Measurements from ENCODE around the gene EYA2. TPM values are rescaled to one million over a fixed set of nuclear protein-coding genes. Genes with fewer than 3 reads are reported as not detected.

Gene EYA2
- polyA plus RNA-seq, 1 donor (not counting 4 experiments of a cell fraction or from before 2014, with no cell fraction given) = not detected

DNA sequence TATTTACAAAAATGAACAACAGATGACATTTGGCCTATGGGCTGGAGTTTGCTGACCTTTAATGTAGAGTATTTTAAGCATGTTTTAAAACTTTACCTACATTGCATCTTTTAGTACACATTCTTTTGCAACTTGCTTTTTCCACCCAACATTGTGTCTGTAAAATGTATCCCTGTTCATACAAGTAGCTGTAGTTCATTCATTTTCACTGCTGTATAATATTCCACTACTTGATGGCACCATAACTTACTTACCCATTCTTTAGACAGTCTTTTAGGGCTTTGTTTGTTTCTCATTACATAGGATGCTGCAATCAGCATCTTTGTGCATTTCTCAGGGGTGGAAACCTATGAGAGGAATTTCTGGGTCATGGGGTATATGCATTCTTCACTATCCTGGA lies 115.1 kb downstream of the EYA2 start:
- TF ChIP-seq, protein P1, sequence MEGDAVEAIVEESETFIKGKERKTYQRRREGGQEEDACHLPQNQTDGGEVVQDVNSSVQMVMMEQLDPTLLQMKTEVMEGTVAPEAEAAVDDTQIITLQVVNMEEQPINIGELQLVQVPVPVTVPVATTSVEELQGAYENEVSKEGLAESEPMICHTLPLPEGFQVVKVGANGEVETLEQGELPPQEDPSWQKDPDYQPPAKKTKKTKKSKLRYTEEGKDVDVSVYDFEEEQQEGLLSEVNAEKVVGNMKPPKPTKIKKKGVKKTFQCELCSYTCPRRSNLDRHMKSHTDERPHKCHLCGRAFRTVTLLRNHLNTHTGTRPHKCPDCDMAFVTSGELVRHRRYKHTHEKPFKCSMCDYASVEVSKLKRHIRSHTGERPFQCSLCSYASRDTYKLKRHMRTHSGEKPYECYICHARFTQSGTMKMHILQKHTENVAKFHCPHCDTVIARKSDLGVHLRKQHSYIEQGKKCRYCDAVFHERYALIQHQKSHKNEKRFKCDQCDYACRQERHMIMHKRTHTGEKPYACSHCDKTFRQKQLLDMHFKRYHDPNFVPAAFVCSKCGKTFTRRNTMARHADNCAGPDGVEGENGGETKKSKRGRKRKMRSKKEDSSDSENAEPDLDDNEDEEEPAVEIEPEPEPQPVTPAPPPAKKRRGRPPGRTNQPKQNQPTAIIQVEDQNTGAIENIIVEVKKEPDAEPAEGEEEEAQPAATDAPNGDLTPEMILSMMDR (optimal IDR thresholded peaks at IDR 0.05 in 1 of 3, IDR thresholded peaks at IDR 0.05 in 1 of 3, conservative IDR thresholded peaks at IDR 0.05 in 1 of 3; ENCODE audit: extremely low read depth in 1 of 3, insufficient read depth in 2 of 3, low read length in 3 of 3) = no peak
- no peak for TF ChIP-seq EZH2 (IDR thresholded peaks at IDR 0.05; ENCODE audit: low read length)
- H4K20me1 ChIP-seq (ENCODE audit: control insufficient read depth, extremely low read depth, insufficient read depth, low read length) = no peaks in the 10 kb centered on the region
- no peak overlapping the region for H3K4me2 ChIP-seq (ENCODE audit: control insufficient read depth, extremely low read depth, insufficient read depth, low read depth, low read length)
- H3K36me3 ChIP-seq (ENCODE audit: control insufficient read depth in 2 of 2, extremely low read depth in 1 of 2, insufficient read depth in 2 of 2, low read length in 2 of 2) = no peaks in the 10 kb centered on the region
- H3K27ac ChIP-seq (ENCODE audit: control insufficient read depth, insufficient read depth, low read length) = no peak overlapping the region
- dilution Hi-C loops (cut with MboI; ENCODE audit: extremely low pct_ligation_motif_present, low sequenced_read_pairs) = no loop called here
- H3K4me1 ChIP-seq (ENCODE audit: control insufficient read depth, extremely low read depth, insufficient read depth, low read length) = no peaks in the 10 kb centered on the region
- DNase-seq (ENCODE audit: low read depth, low spot score) = no peak
- H3K9me3 ChIP-seq (ENCODE audit: control insufficient read depth, low read depth, low read length) = no peaks in the 10 kb centered on the region
- no peak overlapping the region for H3K9ac ChIP-seq (ENCODE audit: control insufficient read depth, extremely low read depth, insufficient read depth, low read length)
- H3K4me3 ChIP-seq (ENCODE audit: control insufficient read depth in 2 of 3, extremely low read depth in 1 of 3, insufficient read depth in 2 of 3, low read depth in 1 of 3, low read length in 3 of 3) = no peak overlapping the region
- no peaks in the 10 kb centered on the region for H3K27me3 ChIP-seq (ENCODE audit: control insufficient read depth, extremely low read depth, insufficient read depth, low read length)
- no peaks in the 10 kb centered on the region for H3K79me2 ChIP-seq (ENCODE audit: control insufficient read depth, insufficient read depth, low read length)
- H2AFZ ChIP-seq (ENCODE audit: control insufficient read depth, low read length) = no peak overlapping the region
- no peak for FAIRE-seq
- H3K9me1 ChIP-seq (ENCODE audit: control insufficient read depth, extremely low read depth, insufficient read depth, low read length) = no peaks in the 10 kb centered on the region

- no peak for TF ChIP-seq EZH2 (IDR thresholded peaks at IDR 0.05; ENCODE audit: low read length)
- TF ChIP-seq, protein P1 (optimal IDR thresholded peaks at IDR 0.05 in 1 of 3, IDR thresholded peaks at IDR 0.05 in 1 of 3, conservative IDR thresholded peaks at IDR 0.05 in 1 of 3; ENCODE audit: extremely low read depth in 1 of 3, insufficient read depth in 2 of 3, low read length in 3 of 3) = no peak
- Histone ChIP-seq H3K4me1 (ENCODE audit: control insufficient read depth, extremely low read depth, insufficient read depth, low read length) (no peaks in the 10 kb centered on the region), H3K9me1 (ENCODE audit: control insufficient read depth, extremely low read depth, insufficient read depth, low read length) (no peaks in the 10 kb centered on the region), H3K27ac (ENCODE audit: control insufficient read depth, insufficient read depth, low read length) (no peak overlapping the region), H3K36me3 (ENCODE audit: control insufficient read depth in 2 of 2, extremely low read depth in 1 of 2, insufficient read depth in 2 of 2, low read length in 2 of 2) (no peaks in the 10 kb centered on the region), H4K20me1 (ENCODE audit: control insufficient read depth, extremely low read depth, insufficient read depth, low read length) (no peaks in the 10 kb centered on the region), H3K4me3 (ENCODE audit: control insufficient read depth in 2 of 3, extremely low read depth in 1 of 3, insufficient read depth in 2 of 3, low read depth in 1 of 3, low read length in 3 of 3) (no peak overlapping the region), H3K27me3 (ENCODE audit: control insufficient read depth, extremely low read depth, insufficient read depth, low read length) (no peaks in the 10 kb centered on the region), H3K79me2 (ENCODE audit: control insufficient read depth, insufficient read depth, low read length) (no peaks in the 10 kb centered on the region), H3K4me2 (ENCODE audit: control insufficient read depth, extremely low read depth, insufficient read depth, low read depth, low read length) (no peak overlapping the region), H2AFZ (ENCODE audit: control insufficient read depth, low read length) (no peak overlapping the region), H3K9ac (ENCODE audit: control insufficient read depth, extremely low read depth, insufficient read depth, low read length) (no peak overlapping the region), H3K9me3 (ENCODE audit: control insufficient read depth, low read depth, low read length) (no peaks in the 10 kb centered on the region)
- DNase-seq (ENCODE audit: low read depth, low spot score) (no peak), FAIRE-seq (no peak)
- dilution Hi-C loops (cut with MboI; ENCODE audit: extremely low pct_ligation_motif_present, low sequenced_read_pairs) = no loop called here
These were observed 117.3 kb downstream of the EYA2 start for GRCh38 chr20:47011984-47012383.
